A549 (cell line): ENCODE data around the gene EP400.

Experiments used
- CBX8 ChIP-seq: fragments of 200-600 bp; sonication (generic); IDR thresholded peaks from 2 replicates; pipeline ENCODE4 v1.6.1; 2016
- CTCF ChIP-seq: fragments of >200 bp; sonication (Bioruptor Twin); formaldehyde crosslinking; IDR thresholded peaks from 3 replicates; pipeline ENCODE4 v1.5.1; 2016
- FOSL2 ChIP-seq, 2 experiments: fragments of 450-650 bp in 1 of 2; fragments of >200 bp in 1 of 2; sonication (Bioruptor Twin) in 1 of 2; formaldehyde crosslinking; IDR thresholded peaks; 2 replicates each; pipeline versions ENCODE4 v1.5.0 to v1.6.1; 2016 to 2020; ENCODE audit warnings: mild to moderate bottlenecking in 1 of 2, moderate library complexity in 1 of 2
- JUN ChIP-seq, 2 experiments: fragments of >200 bp; sonication (Bioruptor Twin); formaldehyde crosslinking; IDR thresholded peaks; 2 replicates in 1 of 2; 3 replicates in 1 of 2; pipeline ENCODE4 v1.6.1; 2016 to 2017
- JUNB ChIP-seq: fragments of >200 bp; sonication (Bioruptor Twin); formaldehyde crosslinking; IDR thresholded peaks from 2 replicates; pipeline ENCODE4 v1.6.1; 2016
- TP53 ChIP-seq: fragments of 250-450 bp; sonication (Bioruptor Pico); IDR thresholded peaks from 2 replicates; pipeline ENCODE4 v1.5.0; 2021; ENCODE audit warnings: mild to moderate bottlenecking, moderate library complexity

- TF ChIP-seq JUN (IDR thresholded peaks at IDR 0.05) (no peak), CTCF (no peak), JUNB (no peak), CBX8 (no peak), FOSL2 (IDR thresholded peaks at IDR 0.05) (no peak), FOSL2 (CRISPR knock-in tag; IDR thresholded peaks at IDR 0.05) (no peak), TP53 (no peak)
Measured at GRCh38 chr12:132114667-132115066, 164.9 kb downstream of the EP400 start.
